Common myeloid progenitor, CD34-positive (primary cell): Measurements from ENCODE around the gene RAB31.

Experiments
- CTCF ChIA-PET: fragments of 350-600 bp; sonication (Branson Sonifier 250); formaldehyde crosslinking; loops from one replicate; lab custom pipeline; 2021; ENCODE audit warnings: antibody characterized with exemption; lab: Charles Lee
- POLR2A ChIA-PET: fragments of 350-600 bp; sonication (Branson Sonifier 250); formaldehyde crosslinking; loops from one replicate; lab custom pipeline; 2021; ENCODE audit warnings: antibody characterized with exemption; lab: Charles Lee
- DNase-seq, 3 donors: peaks; one replicate each; pipeline versions ENCODE4 v3.0.0 to v3.0.0-alpha.2; 2013
- H3K27ac ChIP-seq, 2 experiments: 1 replicate in 1 of 2; 2 replicates in 1 of 2; pipeline ENCODE4 v1.7.0; 2013; ENCODE audit warnings: inconsistent platforms in 2 of 2, low read length in 2 of 2, mild to moderate bottlenecking in 2 of 2, low read depth in 1 of 2, moderate library complexity in 1 of 2; ENCODE audit not compliant: severe bottlenecking in 2 of 2, insufficient read depth in 1 of 2, poor library complexity in 1 of 2
- H3K27me3 ChIP-seq, 5 experiments: replicated peaks in 2 of 5; 1 replicate in 3 of 5; 2 replicates in 2 of 5; pipeline versions ENCODE4 v1.6.1 to v1.7.0; 2013; ENCODE audit warnings: low read length in 4 of 5, mild to moderate bottlenecking in 2 of 5, moderate library complexity in 2 of 5, inconsistent platforms in 1 of 5; ENCODE audit not compliant: insufficient read depth in 5 of 5, control insufficient read depth in 4 of 5
- H3K36me3 ChIP-seq, 4 experiments: 1 replicate in 2 of 4; 2 replicates in 2 of 4; pipeline versions ENCODE4 v1.6.1 to v1.7.0; 2013; ENCODE audit warnings: low read length in 3 of 4, control low read depth in 1 of 4, mild to moderate bottlenecking in 1 of 4; ENCODE audit not compliant: control insufficient read depth in 4 of 4, insufficient read depth in 4 of 4
- H3K4me1 ChIP-seq, 4 experiments: 1 replicate in 3 of 4; 2 replicates in 1 of 4; pipeline versions ENCODE4 v1.6.1 to v1.7.1; 2013; ENCODE audit warnings: low read length in 3 of 4, mild to moderate bottlenecking in 3 of 4, control low read depth in 1 of 4, inconsistent platforms in 1 of 4, moderate library complexity in 1 of 4; ENCODE audit not compliant: control insufficient read depth in 4 of 4, insufficient read depth in 4 of 4; ENCODE audit errors: control extremely low read depth in 1 of 4
- H3K4me3 ChIP-seq, 7 experiments: 1 replicate in 4 of 7; 2 replicates in 3 of 7; pipeline versions ENCODE4 v1.5.1 to v1.7.0; 2013; ENCODE audit warnings: mild to moderate bottlenecking in 7 of 7, low read length in 6 of 7, moderate library complexity in 6 of 7, inconsistent platforms in 2 of 7, low read depth in 2 of 7, control low read depth in 1 of 7; ENCODE audit not compliant: insufficient read depth in 4 of 7, control insufficient read depth in 1 of 7; ENCODE audit errors: extremely low read depth in 1 of 7
- H3K9me3 ChIP-seq, 5 experiments: 1 replicate in 4 of 5; 2 replicates in 1 of 5; pipeline versions ENCODE4 v1.6.1 to v1.7.1; 2013; ENCODE audit warnings: low read length in 4 of 5, mild to moderate bottlenecking in 2 of 5, inconsistent platforms in 1 of 5, low read depth in 1 of 5, moderate library complexity in 1 of 5; ENCODE audit not compliant: control insufficient read depth in 4 of 5, insufficient read depth in 2 of 5; ENCODE audit errors: control extremely low read depth in 1 of 5
- WGBS: methylation state at CpG from one replicate; pipeline ENCODE4 v1.1.5; 2013; ENCODE audit not compliant: insufficient coverage; 5-methylcytosine and 5-hydroxymethylcytosine counted together

Gene RAB31

GRCh38 chr18:9706081-9706935 is 1.8 kb upstream of the RAB31 start:
- ChIA-PET CTCF (interaction anchor here (1.1 kb wide), 1 partner anchor 121 kb away, joined by 3 read pairs; no protein-coding TSS in a partner anchor), POLR2A (no interaction called here)
- H3K36me3 ChIP-seq, result no peaks in the 10 kb centered on the region
- H3K4me3 ChIP-seq, result no peak overlapping the region
- peaks cover 13 to 57% (median 37%) of the 10 kb centered on the region in 4 experiments for H3K4me1 ChIP-seq
- H3K27me3 ChIP-seq, result peaks cover 0 to 40% (median 13%) of the 10 kb centered on the region in 5 experiments
- H3K27ac ChIP-seq, result no peak overlapping the region
- DNase-seq, result no peak
- H3K9me3 ChIP-seq, result no peaks in the 10 kb centered on the region
- 95% methylated on average over 9 of the region's 12 CpGs for WGBS

- Histone ChIP-seq H3K9me3 (no peaks in the 10 kb centered on the region), H3K27me3 (peaks cover 0 to 40% (median 13%) of the 10 kb centered on the region in 5 experiments), H3K4me3 (peak overlapping the region; percentile 45 to 84 (median 72)), H3K4me1 (peaks cover 20 to 59% (median 37%) of the 10 kb centered on the region in 4 experiments), H3K36me3 (no peaks in the 10 kb centered on the region), H3K27ac (no peak overlapping the region)
- ChIA-PET POLR2A (interaction anchor here (0.8 kb wide), 1 partner anchor 90 kb away, joined by 3 read pairs; no protein-coding TSS in a partner anchor), CTCF (interaction anchor here (1.5 kb wide), 1 partner anchor 37 kb away, joined by 3 read pairs; no protein-coding TSS in a partner anchor)
- WGBS, result 19% methylated on average over 23 of the region's 31 CpGs
- DNase-seq, result peak in 2 of 3 donors; percentile 27 to 40
Observed at GRCh38 chr18:9707381-9708056, 582 bp upstream of the RAB31 start.

- CTCF ChIA-PET, result interaction anchor here (1.5 to 2.9 kb wide), 2 partner anchors 27 to 38 kb away, joined by 3 to 11 read pairs; no protein-coding TSS in a partner anchor
- POLR2A ChIA-PET, result interaction anchor here (0.5 to 0.8 kb wide), 2 partner anchors 8 to 89 kb away, joined by 3 read pairs; no protein-coding TSS in a partner anchor
- WGBS, result under 1% methylated on average over 66 of the region's 84 CpGs
Observed at GRCh38 chr18:9708434-9709303, 568 bp downstream of the RAB31 start.

GRCh38 chr18:9709304-9709877 is 1.3 kb downstream of the RAB31 start:
- 29% methylated on average over 15 of the region's 18 CpGs for WGBS
- H3K4me1 ChIP-seq, result peaks cover 20 to 58% (median 38%) of the 10 kb centered on the region in 4 experiments
- POLR2A ChIA-PET, result no interaction called here

More at GRCh38 chr18:9708434-9709303, 568 bp downstream of the RAB31 start:
- Histone ChIP-seq H3K36me3 (no peaks in the 10 kb centered on the region), H3K9me3 (peaks cover 0 to 3% (median 0%) of the 10 kb centered on the region in 5 experiments), H3K27ac (peak overlapping the region in 1 of 2 experiments; percentile 16), H3K27me3 (peaks cover 0 to 40% (median 13%) of the 10 kb centered on the region in 5 experiments), H3K4me1 (peaks cover 20 to 58% (median 38%) of the 10 kb centered on the region in 4 experiments), H3K4me3 (peak overlapping the region; percentile 45 to 84 (median 72))
- peak in 2 of 3 donors; percentile 31 to 46 for DNase-seq

GRCh38 chr18:9710037-9710436 is 1.9 kb downstream of the RAB31 start:
- CTCF ChIA-PET, result interaction anchor here (1.2 to 2.9 kb wide), 2 partner anchors 24 to 26 kb away, joined by 3 to 11 read pairs; no protein-coding TSS in a partner anchor
- 91% methylated on average over 4 of the region's 4 CpGs for WGBS
- peaks cover 0 to 40% (median 13%) of the 10 kb centered on the region in 5 experiments for H3K27me3 ChIP-seq
- peak in 1 of 3 donors; percentile 15 for DNase-seq
- H3K36me3 ChIP-seq, result peaks cover 0 to 2% (median 0%) of the 10 kb centered on the region in 4 experiments
- H3K4me3 ChIP-seq, result peak overlapping the region in 2 of 7 experiments; percentile 78 to 83
- POLR2A ChIA-PET, result no interaction called here
- H3K4me1 ChIP-seq, result peaks cover 20 to 60% (median 38%) of the 10 kb centered on the region in 4 experiments
- no peak overlapping the region for H3K27ac ChIP-seq
- peaks cover 0 to 3% (median 0%) of the 10 kb centered on the region in 5 experiments for H3K9me3 ChIP-seq

More at GRCh38 chr18:9709304-9709877, 1.3 kb downstream of the RAB31 start:
- Histone ChIP-seq H3K27me3 (peaks cover 0 to 40% (median 13%) of the 10 kb centered on the region in 5 experiments), H3K4me3 (peak overlapping the region; percentile 45 to 84 (median 72)), H3K27ac (no peak overlapping the region), H3K36me3 (no peaks in the 10 kb centered on the region), H3K9me3 (peaks cover 0 to 3% (median 0%) of the 10 kb centered on the region in 5 experiments)
- CTCF ChIA-PET, result interaction anchor here (1.2 to 2.9 kb wide), 2 partner anchors 24 to 27 kb away, joined by 3 to 11 read pairs; no protein-coding TSS in a partner anchor
- peak in 2 of 3 donors; percentile 58 for DNase-seq
